T-helper 1 cell treated with Interleukin-12 subunit alpha and Interleukin-12 subunit beta and Interleukin-4 antibody, amounts not matched to agents 30 μg/mL and 1 μg/mL, for 36 hours (primary cell): Measurements from ENCODE around the gene VAMP5.
"Not testable (repeated sequence)": the region's sequence is repeated elsewhere in the genome, so short reads cannot be mapped to it uniquely, and the experiment has no call there.

Experiments used
- H3K27ac Mint-ChIP-seq: one replicate; pipeline ENCODE4 v1.8.0; 2021; ENCODE audit warnings: mild to moderate bottlenecking, mixed read lengths
- H3K27me3 Mint-ChIP-seq: one replicate; pipeline ENCODE4 v1.8.0; 2021; ENCODE audit warnings: low read depth, mixed read lengths
- H3K36me3 Mint-ChIP-seq: one replicate; pipeline ENCODE4 v1.8.0; 2021; ENCODE audit warnings: low read depth, mixed read lengths
- H3K4me1 Mint-ChIP-seq: one replicate; pipeline ENCODE4 v1.8.0; 2021; ENCODE audit warnings: low read depth, mixed read lengths
- H3K4me3 Mint-ChIP-seq: one replicate; pipeline ENCODE4 v1.8.0; 2021; ENCODE audit warnings: mild to moderate bottlenecking, moderate library complexity, mixed read lengths
- H3K9me3 Mint-ChIP-seq: one replicate; pipeline ENCODE4 v1.8.0; 2021; ENCODE audit warnings: mixed read lengths

Gene VAMP5

GRCh38 chr2:85585781-85586105 lies 1.5 kb downstream of the VAMP5 start:
- Mint-ChIP-seq H3K27ac (peak overlapping the region; percentile 91), H3K36me3 (peaks cover 27% of the 10 kb centered on the region), H3K9me3 (no peaks in the 10 kb centered on the region), H3K27me3 (no peaks in the 10 kb centered on the region), H3K4me3 (peak overlapping the region; percentile 88), H3K4me1 (peaks cover 42% of the 10 kb centered on the region)

DNA sequence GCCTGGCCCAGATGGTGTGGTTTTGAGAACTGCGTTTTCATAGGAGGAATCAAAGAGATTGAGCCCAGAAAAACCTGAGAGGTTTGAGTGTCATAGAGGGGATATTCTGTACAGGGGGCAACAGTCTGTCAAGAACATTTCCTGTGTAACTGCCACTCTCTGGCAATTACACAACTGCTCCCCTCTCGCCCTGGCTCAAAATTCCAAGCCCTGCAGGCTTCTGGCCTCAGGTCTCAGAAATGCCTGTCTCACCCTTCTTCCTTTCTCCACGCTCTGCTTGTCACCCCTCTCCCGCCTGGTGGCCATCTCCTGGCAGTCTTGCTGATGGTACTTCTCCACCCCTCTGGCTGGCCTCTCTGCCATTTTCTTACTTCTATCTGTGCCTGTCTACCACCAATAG lies 4.0 kb downstream of the VAMP5 start:
- Mint-ChIP-seq H3K36me3 (peaks cover 13% of the 10 kb centered on the region), H3K4me3 (no peak overlapping the region), H3K27ac (no peak overlapping the region), H3K9me3 (no peaks in the 10 kb centered on the region), H3K4me1 (peaks cover 34% of the 10 kb centered on the region), H3K27me3 (no peaks in the 10 kb centered on the region)

GRCh38 chr2:85588645-85589044 lies 4.4 kb downstream of the VAMP5 start:
- H3K4me1 Mint-ChIP-seq = peaks cover 32% of the 10 kb centered on the region
- peak overlapping the region; percentile 13 for H3K27ac Mint-ChIP-seq
- no peak overlapping the region for H3K4me3 Mint-ChIP-seq
- peaks cover 10% of the 10 kb centered on the region for H3K36me3 Mint-ChIP-seq
- H3K9me3 Mint-ChIP-seq = no peaks in the 10 kb centered on the region
- no peaks in the 10 kb centered on the region for H3K27me3 Mint-ChIP-seq

DNA sequence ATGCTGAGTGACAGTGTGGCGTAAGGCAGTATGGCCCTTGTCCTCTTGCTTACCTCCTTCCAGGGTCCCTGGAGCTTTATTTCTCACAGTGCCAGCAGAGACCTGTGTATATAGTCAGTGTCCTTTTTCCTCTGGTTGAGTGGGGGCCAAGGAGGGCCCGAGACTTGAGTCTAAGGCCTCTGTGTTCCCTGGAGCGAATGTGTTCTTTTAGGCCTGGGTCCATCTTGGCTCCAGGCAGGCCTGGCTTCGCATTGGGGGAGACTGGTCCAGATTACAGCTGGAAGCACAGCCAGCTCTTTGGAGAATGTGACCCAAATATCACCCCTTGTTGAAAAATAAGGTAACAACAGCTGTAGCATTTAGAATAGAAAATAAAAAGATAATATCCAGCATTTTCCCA lies 5.0 kb downstream of the VAMP5 start:
- peaks cover 12% of the 10 kb centered on the region for H3K36me3 Mint-ChIP-seq
- H3K4me1 Mint-ChIP-seq = peaks cover 29% of the 10 kb centered on the region
- no peak overlapping the region for H3K27ac Mint-ChIP-seq
- no peaks in the 10 kb centered on the region for H3K9me3 Mint-ChIP-seq
- no peak overlapping the region for H3K4me3 Mint-ChIP-seq
- H3K27me3 Mint-ChIP-seq = no peaks in the 10 kb centered on the region

DNA sequence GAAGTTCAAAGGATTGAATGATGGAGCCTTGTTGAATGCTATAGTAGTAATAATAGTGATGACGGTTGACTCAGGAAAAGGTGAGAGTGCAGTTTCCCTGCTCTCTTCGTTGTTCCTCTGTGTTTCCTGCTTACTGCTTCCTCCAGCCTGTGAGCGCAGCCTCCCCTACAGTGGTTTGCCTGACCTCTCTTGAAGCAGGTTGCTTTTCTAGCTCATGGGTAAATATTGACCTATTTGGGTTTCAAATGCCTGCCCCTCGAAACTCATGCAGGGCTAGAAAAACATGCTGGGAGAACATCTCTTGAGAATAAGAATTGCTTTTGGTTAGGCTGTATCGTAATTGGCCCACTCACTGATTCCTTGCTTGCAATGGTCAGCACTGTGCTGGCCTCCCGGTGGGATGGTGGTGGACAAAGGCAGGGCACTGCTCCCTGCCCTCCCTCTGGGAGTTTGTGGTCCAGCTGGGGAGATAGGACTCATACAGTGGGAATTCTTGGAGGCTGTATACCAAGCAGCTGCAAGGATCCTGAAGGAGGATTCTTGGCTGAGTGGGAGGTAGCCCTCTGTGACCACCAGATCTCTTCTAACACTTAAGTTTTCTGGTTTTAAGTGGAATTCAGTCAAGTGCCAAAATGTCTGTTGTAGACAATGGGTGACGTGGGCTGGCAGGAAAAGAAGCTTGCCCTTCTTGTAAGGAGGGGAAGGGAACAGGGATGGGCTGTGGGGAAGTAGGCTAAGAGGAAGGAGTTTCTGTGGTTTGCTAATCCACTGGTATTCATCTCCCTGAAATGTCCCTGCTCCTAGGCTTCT lies 6.0 kb downstream of the VAMP5 start:
- Mint-ChIP-seq H3K36me3 (peaks cover 13% of the 10 kb centered on the region), H3K27ac (no peak overlapping the region), H3K9me3 (no peaks in the 10 kb centered on the region), H3K4me3 (no peak overlapping the region), H3K4me1 (peaks cover 31% of the 10 kb centered on the region), H3K27me3 (no peaks in the 10 kb centered on the region)

GRCh38 chr2:85590950-85591349 lies 6.7 kb downstream of the VAMP5 start:
- Mint-ChIP-seq H3K4me1 (peaks cover 28% of the 10 kb centered on the region), H3K9me3 (no peaks in the 10 kb centered on the region), H3K36me3 (peaks cover 18% of the 10 kb centered on the region), H3K27me3 (no peaks in the 10 kb centered on the region), H3K27ac (no peak overlapping the region), H3K4me3 (no peak overlapping the region)

DNA sequence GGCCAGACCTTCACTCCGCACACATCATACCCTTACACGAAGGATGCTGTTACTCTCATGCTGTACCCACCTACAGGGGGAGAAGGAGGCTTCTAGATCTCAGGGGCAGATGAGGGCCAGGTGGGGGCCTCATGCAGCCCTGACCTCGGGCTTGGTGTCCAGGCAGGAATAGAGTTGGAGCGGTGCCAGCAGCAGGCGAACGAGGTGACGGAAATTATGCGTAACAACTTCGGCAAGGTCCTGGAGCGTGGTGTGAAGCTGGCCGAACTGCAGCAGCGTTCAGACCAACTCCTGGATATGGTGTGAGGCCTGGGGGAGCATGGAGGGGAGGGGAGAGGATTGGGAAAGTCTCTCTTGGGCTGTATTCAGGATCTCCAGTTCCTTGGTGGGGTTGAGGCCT lies 7.3 kb downstream of the VAMP5 start:
- Mint-ChIP-seq H3K4me3 (no peak overlapping the region), H3K4me1 (peaks cover 29% of the 10 kb centered on the region), H3K27me3 (no peaks in the 10 kb centered on the region), H3K9me3 (no peaks in the 10 kb centered on the region), H3K36me3 (peaks cover 18% of the 10 kb centered on the region), H3K27ac (no peak overlapping the region)

DNA sequence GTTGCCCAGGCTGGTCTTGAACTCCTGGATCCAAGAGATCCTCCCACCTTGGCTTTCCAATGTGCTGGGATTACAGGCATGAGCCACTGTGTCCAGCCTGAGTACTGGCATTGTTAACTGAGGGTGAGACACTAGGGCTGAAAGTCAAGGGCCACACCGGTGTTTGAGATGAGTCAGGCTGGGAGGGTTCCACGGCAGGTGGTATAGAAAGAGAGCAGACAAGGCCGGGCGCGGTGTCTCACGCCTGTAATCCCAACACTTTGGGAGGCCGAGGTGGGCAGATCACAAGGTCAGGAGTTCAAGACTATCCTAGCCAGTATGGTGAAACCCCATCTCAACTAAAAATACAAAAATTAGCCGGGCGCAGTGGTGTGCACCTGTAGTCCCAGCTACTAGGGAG lies 8.1 kb downstream of the VAMP5 start:
- not testable (repeated sequence) for H3K27me3 Mint-ChIP-seq, H3K27ac Mint-ChIP-seq
- peaks cover 36% of the 10 kb centered on the region for H3K4me1 Mint-ChIP-seq

DNA sequence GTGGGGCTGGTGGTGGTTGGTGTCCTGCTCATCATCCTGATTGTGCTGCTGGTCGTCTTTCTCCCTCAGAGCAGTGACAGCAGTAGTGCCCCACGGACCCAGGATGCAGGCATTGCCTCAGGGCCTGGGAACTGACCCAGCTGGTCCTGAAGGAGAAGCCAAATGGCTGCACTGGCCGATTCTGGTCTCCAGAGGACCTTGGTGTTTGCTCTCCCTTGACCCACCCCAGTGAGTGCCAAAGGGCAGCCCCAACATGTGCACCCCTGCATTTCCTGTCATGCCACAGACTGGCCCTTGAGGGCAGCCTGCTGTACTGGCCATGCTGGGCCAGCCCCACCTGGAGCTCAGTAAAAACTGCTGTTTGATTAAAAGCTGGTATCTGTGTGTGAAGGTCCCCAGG lies 8.8 kb downstream of the VAMP5 start:
- peaks cover 32% of the 10 kb centered on the region for H3K4me1 Mint-ChIP-seq
- no peaks in the 10 kb centered on the region for H3K27me3 Mint-ChIP-seq
- no peaks in the 10 kb centered on the region for H3K9me3 Mint-ChIP-seq
- peaks cover 20% of the 10 kb centered on the region for H3K36me3 Mint-ChIP-seq
- H3K27ac Mint-ChIP-seq = no peak overlapping the region
- H3K4me3 Mint-ChIP-seq = peak overlapping the region; percentile 10

More for the DNA sequence above, 8.1 kb downstream of the VAMP5 start:
- not testable (repeated sequence) for H3K4me3 Mint-ChIP-seq, H3K9me3 Mint-ChIP-seq
- H3K36me3 Mint-ChIP-seq = peaks cover 23% of the 10 kb centered on the region

DNA sequence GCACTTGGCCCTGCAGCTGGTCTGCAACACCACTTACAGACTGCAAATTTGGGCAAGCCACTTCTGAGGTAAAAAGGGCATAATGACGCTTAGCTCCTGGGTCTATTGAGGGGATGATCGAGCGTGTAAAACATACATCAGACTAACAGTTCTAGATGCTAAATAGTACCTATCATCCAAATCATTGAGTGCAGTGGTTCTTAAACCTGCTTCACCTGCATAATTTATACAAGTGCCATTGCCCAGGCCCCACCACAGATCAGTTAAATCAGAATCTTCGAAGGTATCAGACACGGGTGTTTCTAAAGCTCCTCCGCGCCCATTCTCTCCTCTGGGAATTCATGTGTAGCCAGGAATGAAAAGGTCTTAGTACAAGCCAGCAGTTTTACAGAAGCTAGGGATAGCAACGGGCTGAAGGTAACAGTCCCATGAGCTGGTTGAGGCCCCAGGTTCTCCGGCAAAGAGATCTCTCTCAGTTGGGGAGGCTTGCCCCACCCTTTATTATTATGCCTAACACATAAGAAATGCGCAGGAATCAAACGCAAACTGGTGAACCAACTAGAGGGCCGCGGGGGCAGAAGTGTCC lies 10.6 kb downstream of the VAMP5 start:
- no peaks in the 10 kb centered on the region for H3K27me3 Mint-ChIP-seq
- H3K9me3 Mint-ChIP-seq = no peaks in the 10 kb centered on the region
- peaks cover 26% of the 10 kb centered on the region for H3K4me1 Mint-ChIP-seq
- peak overlapping the region; percentile 97 for H3K27ac Mint-ChIP-seq
- H3K4me3 Mint-ChIP-seq = peak overlapping the region; percentile 100
- H3K36me3 Mint-ChIP-seq = peaks cover 17% of the 10 kb centered on the region

DNA sequence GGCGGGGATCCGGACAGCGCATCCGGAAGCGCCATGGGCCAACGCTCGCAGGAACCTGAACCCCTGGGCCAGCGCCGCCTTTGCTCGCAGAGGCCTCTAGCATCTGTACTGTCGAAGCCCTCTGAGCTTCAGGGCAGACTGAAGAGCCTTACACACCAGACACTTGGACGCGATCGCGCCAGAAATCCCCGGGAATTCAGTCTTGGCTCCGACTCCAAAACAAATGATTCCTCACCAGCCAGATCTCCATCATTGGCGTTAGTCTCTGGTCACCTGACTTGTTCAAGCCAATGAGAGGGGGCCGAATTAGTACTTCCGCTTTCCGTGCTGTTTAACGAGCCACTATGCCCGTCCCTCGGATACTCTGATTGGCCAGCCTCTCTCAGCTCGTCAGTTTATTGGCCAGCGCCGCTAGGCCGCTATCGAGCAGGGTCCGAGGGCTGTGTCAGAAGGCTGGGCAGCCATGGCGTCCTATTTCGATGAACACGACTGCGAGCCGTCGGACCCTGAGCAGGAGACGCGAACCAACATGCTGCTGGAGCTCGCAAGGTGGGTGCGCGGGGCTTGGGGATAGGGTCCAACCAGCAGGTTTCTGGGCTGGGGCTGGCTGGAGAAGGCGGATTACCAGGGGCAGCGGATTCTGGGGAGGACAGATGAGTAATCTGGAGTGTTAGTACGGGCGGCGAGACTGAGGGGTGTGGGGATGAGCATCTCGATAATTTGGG lies 11.2 kb downstream of the VAMP5 start, which contains the start of gene RNF181:
RNF181 (plus strand) TSS at position 445 of the 725 bp plus-strand sequence; CDS start at position 464, 19 bp downstream.
- Mint-ChIP-seq H3K27me3 (no peaks in the 10 kb centered on the region), H3K27ac (peak within 1 kb of the TSS; percentile 97), H3K4me3 (peak within 1 kb of the TSS; percentile 100), H3K4me1 (peaks cover 26% of the 10 kb centered on the region), H3K9me3 (no peaks in the 10 kb centered on the region), H3K36me3 (peaks cover 17% of the 10 kb centered on the region)

GRCh38 chr2:85596026-85596333 lies 11.7 kb downstream of the VAMP5 start:
- H3K9me3 Mint-ChIP-seq = no peaks in the 10 kb centered on the region
- no peaks in the 10 kb centered on the region for H3K27me3 Mint-ChIP-seq
- H3K4me1 Mint-ChIP-seq = peaks cover 26% of the 10 kb centered on the region
- peaks cover 15% of the 10 kb centered on the region for H3K36me3 Mint-ChIP-seq
- H3K4me3 Mint-ChIP-seq = peak overlapping the region; percentile 100
- peak overlapping the region; percentile 97 for H3K27ac Mint-ChIP-seq

GRCh38 chr2:85596486-85597143 lies 12.4 kb downstream of the VAMP5 start:
- no peaks in the 10 kb centered on the region for H3K9me3 Mint-ChIP-seq
- H3K36me3 Mint-ChIP-seq = peaks cover 15% of the 10 kb centered on the region
- H3K4me3 Mint-ChIP-seq = peak overlapping the region; percentile 100
- H3K27ac Mint-ChIP-seq = peak overlapping the region; percentile 31
- H3K27me3 Mint-ChIP-seq = no peaks in the 10 kb centered on the region
- H3K4me1 Mint-ChIP-seq = peaks cover 27% of the 10 kb centered on the region

- no peaks in the 10 kb centered on the region for H3K27me3 Mint-ChIP-seq
- peak overlapping the region; percentile 31 for H3K27ac Mint-ChIP-seq
- peaks cover 29% of the 10 kb centered on the region for H3K4me1 Mint-ChIP-seq
- peaks cover 15% of the 10 kb centered on the region for H3K36me3 Mint-ChIP-seq
- H3K4me3 Mint-ChIP-seq = peak overlapping the region; percentile 100
- H3K9me3 Mint-ChIP-seq = no peaks in the 10 kb centered on the region
Measured at GRCh38 chr2:85597241-85597640, 13.0 kb downstream of the VAMP5 start.
